BLaER1 (cell line): ENCODE results near the gene CREB3L1.

Experiments
- H3K27ac ChIP-seq: shearing (Covaris generic); formaldehyde crosslinking; 2 replicates; pipeline ENCODE4 v1.8.1; 2022
- H3K27me3 ChIP-seq: shearing (Covaris generic); formaldehyde crosslinking; 2 replicates; pipeline ENCODE4 v1.8.1; 2022
- H3K36me3 ChIP-seq: shearing (Covaris generic); formaldehyde crosslinking; 2 replicates; pipeline ENCODE4 v1.8.1; 2022
- H3K4me1 ChIP-seq: shearing (Covaris generic); formaldehyde crosslinking; 2 replicates; pipeline ENCODE4 v1.8.1; 2022
- H3K4me2 ChIP-seq: shearing (Covaris generic); formaldehyde crosslinking; 2 replicates; pipeline ENCODE4 v1.8.1; 2022
- H3K4me3 ChIP-seq: shearing (Covaris generic); formaldehyde crosslinking; 2 replicates; pipeline ENCODE4 v1.8.1; 2022
- H3K9ac ChIP-seq: shearing (Covaris generic); formaldehyde crosslinking; 2 replicates; pipeline ENCODE4 v1.8.1; 2022
- H3K9me3 ChIP-seq: shearing (Covaris generic); formaldehyde crosslinking; 2 replicates; pipeline ENCODE4 v1.8.1; 2022
- H4K20me1 ChIP-seq: shearing (Covaris generic); formaldehyde crosslinking; 2 replicates; pipeline ENCODE4 v1.8.1; 2022
- Cebpa-rat ChIP-seq: shearing (Covaris generic); IDR thresholded peaks from 2 replicates; pipeline ENCODE4 v1.8.1; 2022

CREB3L1 gene

DNA sequence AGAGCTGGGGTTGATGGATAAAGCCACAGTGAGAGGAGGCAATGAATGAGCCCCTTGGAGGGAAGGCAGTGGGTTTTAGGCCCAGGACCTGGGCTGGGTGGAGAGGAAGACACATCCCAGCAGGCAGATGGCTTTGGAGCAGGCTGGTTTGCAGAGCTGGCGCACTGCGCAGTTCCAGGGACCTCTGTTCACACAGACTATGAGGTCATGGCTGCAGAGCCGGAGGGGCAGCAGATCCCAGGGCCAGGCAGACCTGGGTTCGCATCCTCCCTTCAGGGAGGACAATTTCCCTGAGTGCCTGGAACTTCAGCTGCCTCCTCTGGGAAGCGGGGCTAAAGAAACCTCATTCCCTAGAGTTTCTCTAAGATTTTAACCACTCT is 41.6 kb downstream of the CREB3L1 start:
- Histone ChIP-seq H3K4me3 (peak overlapping the region; percentile 12; the same call in 1 of the 2 replicates), H3K4me2 (peak overlapping the region; percentile 79), H3K4me1 (peaks cover 24% of the 10 kb centered on the region), H3K27me3 (no peaks in the 10 kb centered on the region), H3K36me3 (no peaks in the 10 kb centered on the region), H4K20me1 (no peaks in the 10 kb centered on the region), H3K27ac (peak overlapping the region; percentile 88), H3K9ac (peak overlapping the region; percentile 48; the same call in 1 of the 2 replicates), H3K9me3 (no peaks in the 10 kb centered on the region)
- TF ChIP-seq Cebpa-rat = no peak

- no peak overlapping the region for H3K27ac ChIP-seq
- H3K4me1 ChIP-seq = peaks cover 24% of the 10 kb centered on the region
- no peaks in the 10 kb centered on the region for H3K36me3 ChIP-seq
- no peak overlapping the region for H3K4me2 ChIP-seq
- H3K9ac ChIP-seq = no peak overlapping the region
- H3K9me3 ChIP-seq = no peaks in the 10 kb centered on the region
- no peak overlapping the region for H3K4me3 ChIP-seq
- TF ChIP-seq Cebpa-rat = no peak
- no peaks in the 10 kb centered on the region for H4K20me1 ChIP-seq
- H3K27me3 ChIP-seq = peaks cover 1% of the 10 kb centered on the region; the same call in 1 of the 2 replicates
Observed at GRCh38 chr11:46321757-46322156, 44.3 kb downstream of the CREB3L1 start.

DNA sequence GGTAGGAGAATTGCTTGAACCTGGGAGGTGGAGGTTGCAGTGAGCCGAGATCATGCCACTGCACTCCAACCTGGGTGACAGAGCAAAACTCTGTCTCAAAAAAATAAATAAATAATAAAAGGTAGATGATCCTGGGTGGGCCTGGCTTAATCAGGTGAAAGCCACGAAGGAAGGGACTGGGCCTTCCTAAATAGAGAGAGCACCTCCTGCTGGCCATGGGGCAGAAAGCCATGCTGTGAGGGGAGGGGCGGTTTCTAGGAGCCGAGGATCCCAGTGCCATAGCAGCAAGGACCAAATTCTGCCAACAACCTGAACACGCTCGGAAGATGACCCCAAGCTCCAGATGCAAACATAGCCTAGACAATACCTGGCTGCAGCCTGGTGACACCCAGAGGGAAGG is 45.3 kb downstream of the CREB3L1 start:
- Histone ChIP-seq H3K36me3 (no peaks in the 10 kb centered on the region), H4K20me1 (no peaks in the 10 kb centered on the region), H3K9ac (no peak overlapping the region), H3K4me3 (no peak overlapping the region), H3K4me1 (peaks cover 22% of the 10 kb centered on the region), H3K27ac (no peak overlapping the region), H3K4me2 (no peak overlapping the region), H3K27me3 (peaks cover 11% of the 10 kb centered on the region; the same call in 1 of the 2 replicates), H3K9me3 (no peaks in the 10 kb centered on the region)
- TF ChIP-seq Cebpa-rat = no peak

DNA sequence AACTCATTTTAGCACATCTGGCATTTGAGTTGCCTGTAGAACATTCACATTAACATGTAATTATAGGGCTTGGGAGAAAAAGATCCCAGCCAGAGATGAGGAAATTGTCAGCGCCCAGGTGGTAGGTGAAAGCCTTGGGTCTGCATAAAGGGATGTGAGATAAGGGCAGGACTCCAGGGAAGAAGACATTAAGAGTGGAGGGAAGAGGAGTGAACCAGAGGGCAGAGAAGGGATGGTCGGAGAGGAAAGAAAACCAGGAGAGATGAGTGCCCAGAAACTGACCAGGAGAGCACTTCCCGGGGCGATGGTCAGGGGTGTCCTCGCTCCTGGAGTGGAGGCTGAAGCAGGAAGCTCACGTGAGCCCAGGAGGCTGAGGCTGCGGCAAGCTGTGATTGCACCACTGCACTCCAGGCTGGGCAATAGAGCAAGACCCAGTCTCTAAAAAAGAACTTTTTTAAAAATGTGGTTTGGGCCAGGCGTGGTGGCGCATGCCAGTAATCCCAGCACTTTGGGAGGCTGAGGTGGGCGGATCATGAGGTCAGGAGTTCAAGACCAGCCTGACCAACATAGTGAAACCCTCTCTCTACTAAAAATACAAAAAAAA is 49.5 kb downstream of the CREB3L1 start:
- no peak for TF ChIP-seq Cebpa-rat
- H3K4me3 ChIP-seq = no peak overlapping the region
- H3K4me2 ChIP-seq = no peak overlapping the region
- H3K27ac ChIP-seq = no peak overlapping the region
- H3K9ac ChIP-seq = no peak overlapping the region
- peaks cover 53% of the 10 kb centered on the region for H3K27me3 ChIP-seq
- no peaks in the 10 kb centered on the region for H3K36me3 ChIP-seq
- H4K20me1 ChIP-seq = peaks cover 11% of the 10 kb centered on the region; the same call in 1 of the 2 replicates
- peaks cover 24% of the 10 kb centered on the region for H3K4me1 ChIP-seq
- H3K9me3 ChIP-seq = no peaks in the 10 kb centered on the region

- no peak overlapping the region for H3K4me3 ChIP-seq
- H3K9ac ChIP-seq = no peak overlapping the region
- peaks cover 62% of the 10 kb centered on the region for H3K27me3 ChIP-seq
- no peak for TF ChIP-seq Cebpa-rat
- no peak overlapping the region for H3K27ac ChIP-seq
- H3K4me1 ChIP-seq = peaks cover 30% of the 10 kb centered on the region
- no peak overlapping the region for H3K4me2 ChIP-seq
- no peaks in the 10 kb centered on the region for H3K9me3 ChIP-seq
- peaks cover 20% of the 10 kb centered on the region; the same call in 1 of the 2 replicates for H4K20me1 ChIP-seq
- H3K36me3 ChIP-seq = no peaks in the 10 kb centered on the region
Observed at GRCh38 chr11:46327829-46328228, 50.4 kb downstream of the CREB3L1 start.

DNA sequence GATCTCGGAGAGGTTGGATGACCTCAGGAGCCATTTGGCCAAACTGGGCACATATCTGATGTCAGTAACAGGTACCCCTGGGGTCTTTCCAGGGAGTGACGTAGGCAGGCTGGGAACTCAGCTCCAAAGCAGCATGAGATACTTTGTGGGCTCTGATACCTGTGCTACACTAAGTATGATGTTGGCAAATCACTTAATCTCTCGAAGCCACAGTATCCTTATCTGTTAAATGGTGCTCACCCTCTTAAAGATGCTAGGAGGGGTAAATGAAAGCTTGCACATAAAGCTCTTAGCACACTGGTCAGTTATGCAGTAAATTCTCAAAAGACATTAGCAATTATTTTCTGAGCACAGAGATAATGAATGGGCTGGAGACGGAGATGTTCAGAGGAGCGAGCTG is 52.7 kb downstream of the CREB3L1 start:
- no peaks in the 10 kb centered on the region for H3K36me3 ChIP-seq
- H3K4me1 ChIP-seq = peaks cover 39% of the 10 kb centered on the region
- H3K9me3 ChIP-seq = no peaks in the 10 kb centered on the region
- H3K27ac ChIP-seq = no peak overlapping the region
- no peak overlapping the region for H3K9ac ChIP-seq
- no peak for TF ChIP-seq Cebpa-rat
- H3K27me3 ChIP-seq = peaks cover 85% of the 10 kb centered on the region
- peaks cover 37% of the 10 kb centered on the region for H4K20me1 ChIP-seq
- H3K4me2 ChIP-seq = peak overlapping the region; percentile 68
- H3K4me3 ChIP-seq = no peak overlapping the region

GRCh38 chr11:46330563-46331281 is 53.3 kb downstream of the CREB3L1 start:
- no peaks in the 10 kb centered on the region for H3K9me3 ChIP-seq
- no peak overlapping the region for H3K9ac ChIP-seq
- no peaks in the 10 kb centered on the region for H3K36me3 ChIP-seq
- H3K27me3 ChIP-seq = peaks cover 91% of the 10 kb centered on the region
- no peak overlapping the region for H3K27ac ChIP-seq
- peak overlapping the region; percentile 68 for H3K4me2 ChIP-seq
- H3K4me1 ChIP-seq = peaks cover 39% of the 10 kb centered on the region
- peaks cover 37% of the 10 kb centered on the region for H4K20me1 ChIP-seq
- no peak for TF ChIP-seq Cebpa-rat
- no peak overlapping the region for H3K4me3 ChIP-seq

- Histone ChIP-seq H3K27ac (no peak overlapping the region), H3K27me3 (peaks cover 97% of the 10 kb centered on the region), H3K4me1 (peaks cover 39% of the 10 kb centered on the region), H3K36me3 (no peaks in the 10 kb centered on the region), H3K4me3 (no peak overlapping the region), H3K9ac (no peak overlapping the region), H3K9me3 (no peaks in the 10 kb centered on the region), H3K4me2 (peak overlapping the region; percentile 68), H4K20me1 (peaks cover 37% of the 10 kb centered on the region)
- TF ChIP-seq Cebpa-rat = no peak
Observed at GRCh38 chr11:46331282-46331984, 54.0 kb downstream of the CREB3L1 start.

DNA sequence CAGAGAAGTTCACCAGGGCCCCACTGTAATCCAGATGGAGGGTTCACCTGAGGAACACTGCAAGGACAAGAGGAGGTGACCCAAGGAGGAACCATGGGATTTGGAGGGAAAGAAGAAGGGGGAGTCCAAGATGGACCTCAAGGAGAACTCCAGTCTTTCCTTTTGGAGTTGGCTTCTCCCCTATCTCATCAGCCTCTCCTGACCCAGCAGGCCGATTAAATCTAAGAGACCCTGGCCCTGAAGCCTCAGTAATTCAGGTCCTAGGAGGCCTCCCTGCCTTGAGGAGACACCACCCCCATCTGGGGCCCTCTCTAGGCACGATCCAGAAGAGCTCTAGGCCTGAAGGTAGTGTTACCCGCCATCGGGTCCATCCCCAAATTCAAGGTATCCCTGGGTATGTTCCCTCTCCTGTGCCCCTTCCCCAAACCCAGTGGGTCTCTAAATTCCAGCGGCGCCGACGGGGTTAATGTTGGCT is 54.7 kb downstream of the CREB3L1 start:
- Histone ChIP-seq H3K4me1 (peaks cover 39% of the 10 kb centered on the region), H3K9ac (no peak overlapping the region), H3K36me3 (no peaks in the 10 kb centered on the region), H4K20me1 (peaks cover 37% of the 10 kb centered on the region), H3K9me3 (no peaks in the 10 kb centered on the region), H3K4me3 (peak overlapping the region; percentile 64; the same call in 1 of the 2 replicates), H3K27ac (no peak overlapping the region), H3K27me3 (peaks cover 92% of the 10 kb centered on the region), H3K4me2 (peak overlapping the region; percentile 81)
- TF ChIP-seq Cebpa-rat = no peak
